ENCODE results near the gene TPGS1. TPM values are rescaled to one million over a fixed set of nuclear protein-coding genes. Genes with fewer than 3 reads are reported as not detected.
A peak's percentile ranks its signal among the peaks of the same experiment; 100 is the strongest.

TPGS1 gene
- total and polyA plus RNA-seq, 11 donors = 5.7 to 39.3 (median 11.7) TPM

GRCh38 chr19:468587-469256 is 38.6 kb upstream of the TPGS1 start:
- Histone ChIP-seq H3K27ac (no peak overlapping the region), H3K27me3 (no peaks in the 10 kb centered on the region), H3K36me3 (no peaks in the 10 kb centered on the region), H3K4me1 (no peaks in the 10 kb centered on the region), H3K4me3 (no peak overlapping the region), H3K9me3 (no peaks in the 10 kb centered on the region)
- ATAC-seq (no peak), DNase-seq (no peak)
- intact Hi-C loops (cut with DNase I) = no loop called here
- whole genome bisulfite sequencing, 4 donors = 71 to 80% (median 76%) methylated on average over 19 to 27 of the region's 27 CpGs
- TF ChIP-seq CTCF (IDR thresholded peaks at IDR 0.05) (no peak), POLR2A (IDR thresholded peaks at IDR 0.05) (no peak)

GRCh38 chr19:469833-470232 is 37.5 kb upstream of the TPGS1 start:
- TF ChIP-seq CTCF (IDR thresholded peaks at IDR 0.05) (no peak), POLR2A (IDR thresholded peaks at IDR 0.05) (no peak)
- DNase-seq (no peak), ATAC-seq (no peak)
- H3K27ac ChIP-seq = no peak overlapping the region
- 82 to 89% (median 83%) methylated on average over 7 of the region's 7 CpGs for WGBS, 4 donors
- intact Hi-C loops (cut with DNase I) = loop anchor here in 1 of 10 donors (10.0 kb wide), 1 partner anchor 75 kb away; no protein-coding TSS in a partner anchor
- H3K27me3 ChIP-seq = no peaks in the 10 kb centered on the region
- no peaks in the 10 kb centered on the region for H3K36me3 ChIP-seq
- no peaks in the 10 kb centered on the region for H3K9me3 ChIP-seq
- H3K4me3 ChIP-seq = no peak overlapping the region
- H3K4me1 ChIP-seq = peaks cover 0 to 9% (median 3%) of the 10 kb centered on the region in 12 donors

GRCh38 chr19:470701-471100 is 36.6 kb upstream of the TPGS1 start:
- Histone ChIP-seq H3K4me3 (no peak overlapping the region), H3K9me3 (no peaks in the 10 kb centered on the region), H3K36me3 (no peaks in the 10 kb centered on the region), H3K27me3 (no peaks in the 10 kb centered on the region), H3K27ac (no peak overlapping the region), H3K4me1 (peaks cover 0 to 14% (median 6%) of the 10 kb centered on the region in 12 donors)
- WGBS, 4 donors = 68 to 76% (median 75%) methylated on average over 13 to 20 of the region's 20 CpGs
- intact Hi-C loops (cut with DNase I) = loop anchor here in 1 of 10 donors (10.0 kb wide), 1 partner anchor 76 kb away; no protein-coding TSS in a partner anchor
- DNase-seq = no peak
- TF ChIP-seq CTCF (IDR thresholded peaks at IDR 0.05) (no peak), POLR2A (IDR thresholded peaks at IDR 0.05) (no peak)
- no peak for ATAC-seq

GRCh38 chr19:472005-472858 is 35.1 kb upstream of the TPGS1 start:
- DNase-seq (peak in 1 of 5 donors; percentile 3), ATAC-seq (no peak)
- peaks cover 0 to 14% (median 6%) of the 10 kb centered on the region in 12 donors for H3K4me1 ChIP-seq
- no peak overlapping the region for H3K27ac ChIP-seq
- WGBS, 4 donors = 74 to 81% (median 77%) methylated on average over 18 to 23 of the region's 23 CpGs
- TF ChIP-seq CTCF (IDR thresholded peaks at IDR 0.05) (no peak), POLR2A (IDR thresholded peaks at IDR 0.05) (no peak)
- H3K36me3 ChIP-seq = no peaks in the 10 kb centered on the region
- H3K27me3 ChIP-seq = no peaks in the 10 kb centered on the region
- no peak overlapping the region for H3K4me3 ChIP-seq
- no peaks in the 10 kb centered on the region for H3K9me3 ChIP-seq
- intact Hi-C loops (cut with DNase I) = loop anchor here in 1 of 10 donors (10.0 kb wide), 1 partner anchor 77 kb away; no protein-coding TSS in a partner anchor
